ENCODE measurements around the gene CCT6B. TPM values are rescaled to one million over a fixed set of nuclear protein-coding genes. Genes with fewer than 3 reads are reported as not detected.

The CCT6B gene
- polyA plus RNA-seq, 2 of the 4 experiments (the other 2 are of a cell fraction) = 0.77 to 3.1 TPM

DNA sequence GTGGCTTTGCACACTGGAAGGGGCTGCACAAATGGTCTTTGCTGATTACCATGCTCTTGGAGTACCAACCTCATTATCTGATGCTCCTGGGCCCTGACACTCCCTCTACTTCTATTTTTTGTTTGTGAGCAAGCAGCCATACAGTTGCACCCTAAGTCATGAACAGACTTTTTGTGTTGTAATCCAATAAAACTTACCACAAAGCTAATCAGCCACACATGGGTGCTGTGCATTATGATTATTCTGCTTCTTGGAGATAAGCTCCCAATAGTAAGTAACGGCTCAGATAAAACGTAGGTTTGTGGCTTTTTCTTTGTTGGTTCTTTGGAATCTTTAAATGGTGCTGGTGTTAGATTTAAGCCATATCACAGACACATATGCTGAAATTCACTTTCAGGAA lies 76.2 kb downstream of the CCT6B start:
- no peak for FAIRE-seq
- CTCF ChIA-PET = interaction anchor here (0.9 to 2.0 kb wide), 3 partner anchors 9 to 13 kb away, joined by 4 to 8 read pairs (median 4); no protein-coding TSS in a partner anchor
- POLR2A ChIA-PET = no interaction called here
- TF ChIP-seq NFE2L2 (conservative IDR thresholded peaks at IDR 0.05; ENCODE audit: low read length) (no peak), RAD21 (conservative IDR thresholded peaks at IDR 0.05 in 1 of 2, IDR thresholded peaks at IDR 0.05 in 1 of 2) (no peak), FOSB (CRISPR knock-in tag; IDR thresholded peaks at IDR 0.05) (no peak), ZNF302 (CRISPR knock-in tag; IDR thresholded peaks at IDR 0.05) (no peak), HEYL (CRISPR knock-in tag; IDR thresholded peaks at IDR 0.05) (no peak), RCOR1 (IDR thresholded peaks at IDR 0.05; ENCODE audit: low read depth, low read length) (no peak), CBX8 (IDR thresholded peaks at IDR 0.05) (no peak), MAFK (IDR thresholded peaks at IDR 0.05; ENCODE audit: partially characterized antibody) (no peak), POLR2A (IDR thresholded peaks at IDR 0.05; ENCODE audit: low read length) (no peak)
- TF ChIP-seq, protein P1, sequence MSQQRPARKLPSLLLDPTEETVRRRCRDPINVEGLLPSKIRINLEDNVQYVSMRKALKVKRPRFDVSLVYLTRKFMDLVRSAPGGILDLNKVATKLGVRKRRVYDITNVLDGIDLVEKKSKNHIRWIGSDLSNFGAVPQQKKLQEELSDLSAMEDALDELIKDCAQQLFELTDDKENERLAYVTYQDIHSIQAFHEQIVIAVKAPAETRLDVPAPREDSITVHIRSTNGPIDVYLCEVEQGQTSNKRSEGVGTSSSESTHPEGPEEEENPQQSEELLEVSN (IDR thresholded peaks at IDR 0.05; ENCODE audit: borderline replicate concordance, low read depth) = no peak
- TF ChIP-seq, protein P2, sequence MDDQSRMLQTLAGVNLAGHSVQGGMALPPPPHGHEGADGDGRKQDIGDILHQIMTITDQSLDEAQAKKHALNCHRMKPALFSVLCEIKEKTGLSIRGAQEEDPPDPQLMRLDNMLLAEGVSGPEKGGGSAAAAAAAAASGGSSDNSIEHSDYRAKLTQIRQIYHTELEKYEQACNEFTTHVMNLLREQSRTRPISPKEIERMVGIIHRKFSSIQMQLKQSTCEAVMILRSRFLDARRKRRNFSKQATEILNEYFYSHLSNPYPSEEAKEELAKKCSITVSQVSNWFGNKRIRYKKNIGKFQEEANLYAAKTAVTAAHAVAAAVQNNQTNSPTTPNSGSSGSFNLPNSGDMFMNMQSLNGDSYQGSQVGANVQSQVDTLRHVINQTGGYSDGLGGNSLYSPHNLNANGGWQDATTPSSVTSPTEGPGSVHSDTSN (IDR thresholded peaks at IDR 0.05) = no peak
- TF ChIP-seq, protein P3, sequence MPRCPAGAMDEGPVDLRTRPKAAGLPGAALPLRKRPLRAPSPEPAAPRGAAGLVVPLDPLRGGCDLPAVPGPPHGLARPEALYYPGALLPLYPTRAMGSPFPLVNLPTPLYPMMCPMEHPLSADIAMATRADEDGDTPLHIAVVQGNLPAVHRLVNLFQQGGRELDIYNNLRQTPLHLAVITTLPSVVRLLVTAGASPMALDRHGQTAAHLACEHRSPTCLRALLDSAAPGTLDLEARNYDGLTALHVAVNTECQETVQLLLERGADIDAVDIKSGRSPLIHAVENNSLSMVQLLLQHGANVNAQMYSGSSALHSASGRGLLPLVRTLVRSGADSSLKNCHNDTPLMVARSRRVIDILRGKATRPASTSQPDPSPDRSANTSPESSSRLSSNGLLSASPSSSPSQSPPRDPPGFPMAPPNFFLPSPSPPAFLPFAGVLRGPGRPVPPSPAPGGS (IDR thresholded peaks at IDR 0.05) = no peak
- no peak for ATAC-seq
- Histone ChIP-seq H3K27ac (no peak overlapping the region), H3K4me3 (no peak overlapping the region), H3K4me1 (no peaks in the 10 kb centered on the region), H3K9me3 (no peaks in the 10 kb centered on the region), H3K4me2 (no peak overlapping the region)
- DNase-seq (ENCODE audit: low read depth in 1 of 2, low spot score in 1 of 2) = no peak
- WGBS (ENCODE audit: missing lambda C conversion rate) = 6% methylated on average over 2 of the region's 2 CpGs

DNA sequence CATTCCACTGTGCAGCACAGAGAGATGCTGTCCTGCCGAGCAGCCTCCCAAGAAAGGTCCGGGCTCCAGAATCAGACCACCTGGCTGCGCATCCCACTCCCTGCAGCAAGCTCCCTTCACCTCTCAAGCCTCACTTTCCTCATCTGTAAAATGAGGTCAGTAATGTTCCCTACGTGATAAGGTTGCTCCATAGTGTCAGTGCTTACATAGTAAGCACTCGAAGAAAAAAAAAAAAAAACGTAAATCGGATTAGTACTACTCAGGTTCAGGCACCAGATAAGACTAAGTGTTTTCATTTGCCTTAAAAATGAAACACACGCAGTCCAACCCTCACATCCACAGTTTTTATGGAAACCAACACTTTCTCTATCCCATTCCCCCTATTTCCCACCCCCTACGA lies 76.7 kb downstream of the CCT6B start:
- POLR2A ChIA-PET = no interaction called here
- Histone ChIP-seq H3K9me3 (no peaks in the 10 kb centered on the region), H3K27ac (no peak overlapping the region), H3K4me3 (no peak overlapping the region), H3K4me1 (no peaks in the 10 kb centered on the region), H3K4me2 (no peak overlapping the region)
- DNase-seq (ENCODE audit: low read depth in 1 of 2, low spot score in 1 of 2) (no peak), FAIRE-seq (no peak), ATAC-seq (no peak)
- CTCF ChIA-PET = interaction anchor here (1.2 to 2.0 kb wide), 3 partner anchors 9 to 428 kb away, joined by 3 to 8 read pairs (median 4); no protein-coding TSS in a partner anchor
- TF ChIP-seq, protein P4, sequence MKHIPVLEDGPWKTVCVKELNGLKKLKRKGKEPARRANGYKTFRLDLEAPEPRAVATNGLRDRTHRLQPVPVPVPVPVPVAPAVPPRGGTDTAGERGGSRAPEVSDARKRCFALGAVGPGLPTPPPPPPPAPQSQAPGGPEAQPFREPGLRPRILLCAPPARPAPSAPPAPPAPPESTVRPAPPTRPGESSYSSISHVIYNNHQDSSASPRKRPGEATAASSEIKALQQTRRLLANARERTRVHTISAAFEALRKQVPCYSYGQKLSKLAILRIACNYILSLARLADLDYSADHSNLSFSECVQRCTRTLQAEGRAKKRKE (CRISPR knock-in tag; IDR thresholded peaks at IDR 0.05; ENCODE audit: low read depth) = no peak
- TF ChIP-seq JUN (IDR thresholded peaks at IDR 0.05) = no peak
- TF ChIP-seq, protein P5, sequence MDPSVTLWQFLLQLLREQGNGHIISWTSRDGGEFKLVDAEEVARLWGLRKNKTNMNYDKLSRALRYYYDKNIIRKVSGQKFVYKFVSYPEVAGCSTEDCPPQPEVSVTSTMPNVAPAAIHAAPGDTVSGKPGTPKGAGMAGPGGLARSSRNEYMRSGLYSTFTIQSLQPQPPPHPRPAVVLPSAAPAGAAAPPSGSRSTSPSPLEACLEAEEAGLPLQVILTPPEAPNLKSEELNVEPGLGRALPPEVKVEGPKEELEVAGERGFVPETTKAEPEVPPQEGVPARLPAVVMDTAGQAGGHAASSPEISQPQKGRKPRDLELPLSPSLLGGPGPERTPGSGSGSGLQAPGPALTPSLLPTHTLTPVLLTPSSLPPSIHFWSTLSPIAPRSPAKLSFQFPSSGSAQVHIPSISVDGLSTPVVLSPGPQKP (IDR thresholded peaks at IDR 0.05; ENCODE audit: low read depth, low read length) = no peak
- no peak for TF ChIP-seq FOXS1 (CRISPR knock-in tag; IDR thresholded peaks at IDR 0.05)
- no peak for TF ChIP-seq ZSCAN20 (CRISPR knock-in tag; IDR thresholded peaks at IDR 0.05)
- 5% methylated on average over 9 of the region's 9 CpGs for WGBS (ENCODE audit: missing lambda C conversion rate)

DNA sequence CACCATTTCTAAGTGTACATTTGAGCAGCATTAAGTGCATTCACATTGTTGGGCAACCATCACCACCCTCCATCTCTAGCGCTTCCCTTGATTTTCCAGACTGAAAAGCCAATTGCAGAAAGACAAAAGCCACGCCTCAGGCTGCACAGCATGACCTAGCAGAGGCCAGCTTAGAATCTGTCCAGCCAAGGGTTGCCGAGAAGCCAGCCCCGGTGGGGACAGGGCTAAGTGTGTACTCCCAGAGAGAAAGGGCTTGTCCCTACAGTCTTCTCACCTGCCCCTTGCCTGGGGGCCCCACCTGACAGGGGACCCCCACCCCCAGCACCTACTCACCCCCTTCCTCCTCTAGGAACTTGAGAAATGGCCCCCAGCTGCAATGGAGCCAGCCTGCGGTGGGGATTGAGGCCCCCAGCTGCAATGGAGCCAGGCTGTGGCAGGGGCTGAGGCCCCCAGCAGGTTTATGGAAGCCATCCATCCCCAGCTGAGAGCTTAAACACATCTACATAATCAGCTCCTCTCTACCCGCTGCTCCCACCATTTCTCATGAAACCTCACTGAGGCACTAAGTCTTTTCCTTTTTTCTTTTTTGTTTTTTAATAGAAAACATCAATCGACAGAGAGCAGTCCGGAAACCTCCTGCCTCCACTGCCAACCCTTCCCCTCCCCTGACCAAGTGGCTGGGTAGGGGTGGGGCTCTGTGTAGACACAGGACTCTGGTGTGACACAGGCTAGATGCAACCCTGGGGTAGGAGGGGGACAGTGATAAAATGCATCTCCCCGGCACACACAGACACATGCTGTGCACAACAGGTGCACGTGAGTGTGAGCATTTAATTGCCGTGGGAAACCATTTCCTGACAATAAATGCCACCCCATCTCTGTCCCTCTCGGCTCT lies 77.9 kb downstream of the CCT6B start:
- H3K4me3 ChIP-seq = no peak overlapping the region
- no peaks in the 10 kb centered on the region for H3K9me3 ChIP-seq
- H3K4me1 ChIP-seq = no peaks in the 10 kb centered on the region
- WGBS (ENCODE audit: missing lambda C conversion rate) = 13% methylated on average over 12 of the region's 12 CpGs
- FAIRE-seq (no peak), ATAC-seq (no peak), DNase-seq (ENCODE audit: low read depth in 1 of 2, low spot score in 1 of 2) (no peak)
- H3K4me2 ChIP-seq = no peak overlapping the region
- H3K27ac ChIP-seq = no peak overlapping the region
- TF ChIP-seq POLR2AphosphoS2 (conservative IDR thresholded peaks at IDR 0.05; ENCODE audit: low read length) (no peak), BHLHE40 (IDR thresholded peaks at IDR 0.05; ENCODE audit: low read depth, low read length) (no peak), CHD2 (IDR thresholded peaks at IDR 0.05; ENCODE audit: low read length, partially characterized antibody) (no peak), FOSB (CRISPR knock-in tag; IDR thresholded peaks at IDR 0.05) (no peak), RFX5 (IDR thresholded peaks at IDR 0.05) (no peak), MYC (IDR thresholded peaks at IDR 0.05; ENCODE audit: borderline replicate concordance, low read length) (no peak), ESRRA (IDR thresholded peaks at IDR 0.05; ENCODE audit: borderline replicate concordance, low read length) (no peak), HOXB5 (CRISPR knock-in tag; IDR thresholded peaks at IDR 0.05) (no peak), HEYL (CRISPR knock-in tag; IDR thresholded peaks at IDR 0.05) (no peak), CBX8 (IDR thresholded peaks at IDR 0.05) (no peak), TFCP2L1 (CRISPR knock-in tag; IDR thresholded peaks at IDR 0.05) (no peak), HOXB13 (CRISPR knock-in tag; IDR thresholded peaks at IDR 0.05; ENCODE audit: low read depth) (no peak), ZSCAN20 (CRISPR knock-in tag; IDR thresholded peaks at IDR 0.05) (no peak), SMC3 (IDR thresholded peaks at IDR 0.05) (no peak)
- TF ChIP-seq, protein P6, sequence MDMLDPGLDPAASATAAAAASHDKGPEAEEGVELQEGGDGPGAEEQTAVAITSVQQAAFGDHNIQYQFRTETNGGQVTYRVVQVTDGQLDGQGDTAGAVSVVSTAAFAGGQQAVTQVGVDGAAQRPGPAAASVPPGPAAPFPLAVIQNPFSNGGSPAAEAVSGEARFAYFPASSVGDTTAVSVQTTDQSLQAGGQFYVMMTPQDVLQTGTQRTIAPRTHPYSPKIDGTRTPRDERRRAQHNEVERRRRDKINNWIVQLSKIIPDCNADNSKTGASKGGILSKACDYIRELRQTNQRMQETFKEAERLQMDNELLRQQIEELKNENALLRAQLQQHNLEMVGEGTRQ (IDR thresholded peaks at IDR 0.05) = no peak
- ChIA-PET CTCF (interaction anchor here (1.2 to 2.0 kb wide), 3 partner anchors 10 to 429 kb away, joined by 3 to 8 read pairs (median 4); no protein-coding TSS in a partner anchor), POLR2A (no interaction called here)

All from A549 (cell line).